Gastroesophageal sphincter (tissue), 3 donors: Measurements from ENCODE around the gene CISD3.

Experiments
- POLR2A ChIP-seq, 2 donors: fragments of 450-650 bp; IDR thresholded peaks; one replicate each; pipeline ENCODE4 v1.6.1; 2017; ENCODE audit warnings: antibody characterized with exemption in 2 of 2, mild to moderate bottlenecking in 2 of 2, moderate library complexity in 1 of 2
- POLR2AphosphoS5 ChIP-seq: sonication (generic); formaldehyde crosslinking; IDR thresholded peaks from one replicate; pipeline ENCODE4 v1.6.1; 2017; ENCODE audit warnings: antibody characterized with exemption
- TF ChIP-seq, protein P1 (sequence below), 4 experiments: fragments of 200-600 bp in 2 of 4; fragments of 450-650 bp in 2 of 4; sonication (generic) in 1 of 4; IDR thresholded peaks; one replicate each; pipeline ENCODE4 v1.5.1; 2017 to 2019; ENCODE audit warnings: antibody characterized with exemption in 4 of 4, mild to moderate bottlenecking in 2 of 4, moderate library complexity in 2 of 4

DNA sequence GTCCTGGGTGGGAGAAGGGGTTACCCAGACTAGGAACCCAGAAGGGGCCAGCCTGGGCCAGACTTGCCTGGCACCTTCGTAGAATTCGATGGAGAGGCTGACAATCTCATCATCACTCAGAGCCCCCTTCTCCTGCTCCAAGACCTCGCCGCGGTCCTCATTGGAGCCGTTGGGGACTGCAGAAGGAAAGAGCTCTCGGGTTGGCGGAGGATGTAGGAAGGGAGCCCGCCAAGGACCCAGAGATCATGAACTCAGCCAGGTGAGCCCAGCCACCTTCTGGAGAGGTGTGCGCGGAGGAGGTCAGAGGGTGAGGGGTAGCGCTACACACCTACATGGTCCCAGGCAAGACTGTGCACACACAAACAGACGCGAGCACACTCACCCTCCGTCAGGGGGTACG lies 8.5 kb downstream of the CISD3 start:
- TF ChIP-seq, protein P1, sequence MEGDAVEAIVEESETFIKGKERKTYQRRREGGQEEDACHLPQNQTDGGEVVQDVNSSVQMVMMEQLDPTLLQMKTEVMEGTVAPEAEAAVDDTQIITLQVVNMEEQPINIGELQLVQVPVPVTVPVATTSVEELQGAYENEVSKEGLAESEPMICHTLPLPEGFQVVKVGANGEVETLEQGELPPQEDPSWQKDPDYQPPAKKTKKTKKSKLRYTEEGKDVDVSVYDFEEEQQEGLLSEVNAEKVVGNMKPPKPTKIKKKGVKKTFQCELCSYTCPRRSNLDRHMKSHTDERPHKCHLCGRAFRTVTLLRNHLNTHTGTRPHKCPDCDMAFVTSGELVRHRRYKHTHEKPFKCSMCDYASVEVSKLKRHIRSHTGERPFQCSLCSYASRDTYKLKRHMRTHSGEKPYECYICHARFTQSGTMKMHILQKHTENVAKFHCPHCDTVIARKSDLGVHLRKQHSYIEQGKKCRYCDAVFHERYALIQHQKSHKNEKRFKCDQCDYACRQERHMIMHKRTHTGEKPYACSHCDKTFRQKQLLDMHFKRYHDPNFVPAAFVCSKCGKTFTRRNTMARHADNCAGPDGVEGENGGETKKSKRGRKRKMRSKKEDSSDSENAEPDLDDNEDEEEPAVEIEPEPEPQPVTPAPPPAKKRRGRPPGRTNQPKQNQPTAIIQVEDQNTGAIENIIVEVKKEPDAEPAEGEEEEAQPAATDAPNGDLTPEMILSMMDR (IDR thresholded peaks at IDR 0.05): no peak
- TF ChIP-seq POLR2AphosphoS5 (no peak), POLR2A (IDR thresholded peaks at IDR 0.05) (no peak)
